Mucosa of descending colon (tissue), 3 donors: Measurements from ENCODE around the gene HOXD9. TPM values are rescaled to one million over a fixed set of nuclear protein-coding genes. Genes with fewer than 3 reads are reported as not detected.

Experiments
- ATAC-seq: fragments of 200-7000 bp; cut with Tn5 transposase; one replicate; pipeline ENCODE4 v1.9.1; 2020; ENCODE audit warnings: mild to moderate bottlenecking, moderate library complexity
- DNase-seq, 3 donors: peaks; one replicate each; pipeline ENCODE4 v3.0.0-alpha.2; 2020
- H3K36me3 ChIP-seq: fragments of 200-600 bp; one replicate; pipeline ENCODE4 v1.8.0; 2021; ENCODE audit warnings: low read depth, mild to moderate bottlenecking
- H3K4me1 ChIP-seq: fragments of 200-600 bp; one replicate; pipeline ENCODE4 v1.8.0; 2021; ENCODE audit warnings: low read depth, mild to moderate bottlenecking
- H3K4me3 ChIP-seq: fragments of 200-600 bp; one replicate; pipeline ENCODE4 v1.8.0; 2021; ENCODE audit warnings: mild to moderate bottlenecking
- H3K9me3 ChIP-seq: fragments of 200-600 bp; one replicate; pipeline ENCODE4 v1.8.0; 2021; ENCODE audit warnings: mild to moderate bottlenecking
- CTCF ChIP-seq: fragments of 200-600 bp; IDR thresholded peaks from one replicate; pipeline ENCODE4 v1.8.0; 2022; ENCODE audit warnings: antibody characterized with exemption, mild to moderate bottlenecking
- intact Hi-C, 2 donors: fragments of 100-400 bp; cut with DNase I in 1 of 2; cut with micrococcal nuclease in 1 of 2; formaldehyde crosslinking; loops; one replicate each; pipeline versions ENCODE4 v1.11.0 to v1.11.1; 2022; cut with DNase I, micrococcal nuclease
- total RNA-seq, 3 donors: library from RNA; stranded (reverse); fragmentation: NEBNext Ultra II Directional in 2 of 3; extraction: Animal tissue kit (Norgen Biotek cat#: 25700) in 2 of 3; gene quantifications; one replicate each; pipeline versions ENCODE4 v1.2.1 to v1.2.4, GENCODE V29; 2021 to 2023
- donor health status: DM: no; HTN: no; CAD: no; lungs with moderate emphysema.
- donor health status: DM: no; HTN: no; CAD: no.
- donor health status: DM: no; HTN: yes; CAD: no.

HOXD9 gene
- total RNA-seq, 3 donors from 2014 or later: 2.1 to 5.6 (median 2.2) TPM

GRCh38 chr2:176095421-176095820 is 27.1 kb upstream of the HOXD9 start:
- Histone ChIP-seq H3K36me3 (no peaks in the 10 kb centered on the region), H3K4me3 (no peak overlapping the region), H3K4me1 (peaks cover 24% of the 10 kb centered on the region), H3K9me3 (no peaks in the 10 kb centered on the region)
- DNase-seq (no peak), ATAC-seq (no peak)
- TF ChIP-seq CTCF: no peak
- intact Hi-C loops: loop anchor here in 1 of 2 donors (5.0 kb wide), 1 partner anchor 403 kb away; no protein-coding TSS in a partner anchor

GRCh38 chr2:176096243-176096985 is 26.1 kb upstream of the HOXD9 start:
- Histone ChIP-seq H3K4me1 (peaks cover 24% of the 10 kb centered on the region), H3K9me3 (no peaks in the 10 kb centered on the region), H3K36me3 (no peaks in the 10 kb centered on the region), H3K4me3 (no peak overlapping the region)
- TF ChIP-seq CTCF: no peak
- ATAC-seq (no peak), DNase-seq (no peak)
- intact Hi-C loops: loop anchor here in 1 of 2 donors (5.0 kb wide), 1 partner anchor 404 kb away; no protein-coding TSS in a partner anchor

- peak; percentile 71 to 80 (median 74) for DNase-seq
- peak; percentile 90 for ATAC-seq
- no peak overlapping the region for H3K4me3 ChIP-seq
- H3K36me3 ChIP-seq: no peaks in the 10 kb centered on the region
- H3K9me3 ChIP-seq: no peaks in the 10 kb centered on the region
- intact Hi-C loops: loop anchor here in 1 of 2 donors (5.0 kb wide), 1 partner anchor 405 kb away; no protein-coding TSS in a partner anchor
- peaks cover 24% of the 10 kb centered on the region for H3K4me1 ChIP-seq
- TF ChIP-seq CTCF: peak; percentile 85
Measured at GRCh38 chr2:176096986-176097819, 25.3 kb upstream of the HOXD9 start.

- intact Hi-C loops: loop anchor here in 1 of 2 donors (5.0 kb wide), 1 partner anchor 406 kb away; no protein-coding TSS in a partner anchor
- Histone ChIP-seq H3K4me1 (peaks cover 24% of the 10 kb centered on the region), H3K4me3 (no peak overlapping the region), H3K9me3 (no peaks in the 10 kb centered on the region), H3K36me3 (no peaks in the 10 kb centered on the region)
- no peak for TF ChIP-seq CTCF
- DNase-seq (no peak), ATAC-seq (no peak)
Measured at GRCh38 chr2:176097820-176098365, 24.6 kb upstream of the HOXD9 start.

- Histone ChIP-seq H3K4me3 (no peak overlapping the region), H3K36me3 (no peaks in the 10 kb centered on the region), H3K4me1 (peaks cover 17% of the 10 kb centered on the region), H3K9me3 (no peaks in the 10 kb centered on the region)
- no peak for TF ChIP-seq CTCF
- intact Hi-C loops: loop anchor here in 1 of 2 donors (5.0 kb wide), 1 partner anchor 406 kb away; no protein-coding TSS in a partner anchor
- DNase-seq (no peak), ATAC-seq (no peak)
Measured at GRCh38 chr2:176098366-176099158, 24.0 kb upstream of the HOXD9 start.
